OCI-LY1 (cell line): ENCODE results near the gene STMND1.

Source experiments
- EZH2 ChIP-seq: fragments of 200-600 bp; sonication (generic), shearing (Covaris generic); IDR thresholded peaks from 2 replicates; pipeline ENCODE4 v1.8.0; 2017; ENCODE audit warnings: borderline replicate concordance, mixed run types, mild to moderate bottlenecking, antibody characterized with exemption, low read length, moderate library complexity, mixed read lengths
- TF ChIP-seq, protein P1 (sequence below): fragments of 200-600 bp; sonication (generic), shearing (Covaris generic); IDR thresholded peaks from 2 replicates; pipeline ENCODE4 v1.5.1; 2017; ENCODE audit warnings: mild to moderate bottlenecking, antibody characterized with exemption, low read length, moderate library complexity, mixed read lengths

DNA sequence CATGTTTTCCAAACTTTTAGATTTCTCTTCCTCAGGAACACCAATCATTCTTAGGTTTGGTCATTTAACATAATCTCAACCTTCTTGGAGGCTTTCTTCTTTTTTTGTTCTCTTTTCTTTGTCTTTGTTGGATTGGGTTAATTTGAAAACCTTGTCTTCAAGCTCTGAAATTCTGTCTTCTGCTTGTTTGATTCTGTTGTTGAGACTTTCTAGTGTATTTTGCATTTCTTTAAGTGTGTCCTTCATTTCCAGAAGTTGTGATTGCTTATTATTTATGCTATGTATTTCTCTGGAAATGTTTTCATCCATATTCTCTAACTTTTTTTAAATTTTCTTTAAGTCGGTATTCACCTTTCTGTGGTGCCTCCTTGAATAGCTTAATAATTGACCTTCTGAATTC is 42.2 kb downstream of the STMND1 start:
- TF ChIP-seq, protein P1, sequence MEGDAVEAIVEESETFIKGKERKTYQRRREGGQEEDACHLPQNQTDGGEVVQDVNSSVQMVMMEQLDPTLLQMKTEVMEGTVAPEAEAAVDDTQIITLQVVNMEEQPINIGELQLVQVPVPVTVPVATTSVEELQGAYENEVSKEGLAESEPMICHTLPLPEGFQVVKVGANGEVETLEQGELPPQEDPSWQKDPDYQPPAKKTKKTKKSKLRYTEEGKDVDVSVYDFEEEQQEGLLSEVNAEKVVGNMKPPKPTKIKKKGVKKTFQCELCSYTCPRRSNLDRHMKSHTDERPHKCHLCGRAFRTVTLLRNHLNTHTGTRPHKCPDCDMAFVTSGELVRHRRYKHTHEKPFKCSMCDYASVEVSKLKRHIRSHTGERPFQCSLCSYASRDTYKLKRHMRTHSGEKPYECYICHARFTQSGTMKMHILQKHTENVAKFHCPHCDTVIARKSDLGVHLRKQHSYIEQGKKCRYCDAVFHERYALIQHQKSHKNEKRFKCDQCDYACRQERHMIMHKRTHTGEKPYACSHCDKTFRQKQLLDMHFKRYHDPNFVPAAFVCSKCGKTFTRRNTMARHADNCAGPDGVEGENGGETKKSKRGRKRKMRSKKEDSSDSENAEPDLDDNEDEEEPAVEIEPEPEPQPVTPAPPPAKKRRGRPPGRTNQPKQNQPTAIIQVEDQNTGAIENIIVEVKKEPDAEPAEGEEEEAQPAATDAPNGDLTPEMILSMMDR: no peak
- TF ChIP-seq EZH2: no peak
